HuH-7.5 (cell line): Measurements from ENCODE around the gene NMRK2.
"Not testable (repeated sequence)": the region's sequence is repeated elsewhere in the genome, so short reads cannot be mapped to it uniquely, and the experiment has no call there.

Experiments
- DNase-seq: peaks from one replicate; pipeline ENCODE4 v3.0.0; 2011; ENCODE audit warnings: low spot score

The NMRK2 gene

DNA sequence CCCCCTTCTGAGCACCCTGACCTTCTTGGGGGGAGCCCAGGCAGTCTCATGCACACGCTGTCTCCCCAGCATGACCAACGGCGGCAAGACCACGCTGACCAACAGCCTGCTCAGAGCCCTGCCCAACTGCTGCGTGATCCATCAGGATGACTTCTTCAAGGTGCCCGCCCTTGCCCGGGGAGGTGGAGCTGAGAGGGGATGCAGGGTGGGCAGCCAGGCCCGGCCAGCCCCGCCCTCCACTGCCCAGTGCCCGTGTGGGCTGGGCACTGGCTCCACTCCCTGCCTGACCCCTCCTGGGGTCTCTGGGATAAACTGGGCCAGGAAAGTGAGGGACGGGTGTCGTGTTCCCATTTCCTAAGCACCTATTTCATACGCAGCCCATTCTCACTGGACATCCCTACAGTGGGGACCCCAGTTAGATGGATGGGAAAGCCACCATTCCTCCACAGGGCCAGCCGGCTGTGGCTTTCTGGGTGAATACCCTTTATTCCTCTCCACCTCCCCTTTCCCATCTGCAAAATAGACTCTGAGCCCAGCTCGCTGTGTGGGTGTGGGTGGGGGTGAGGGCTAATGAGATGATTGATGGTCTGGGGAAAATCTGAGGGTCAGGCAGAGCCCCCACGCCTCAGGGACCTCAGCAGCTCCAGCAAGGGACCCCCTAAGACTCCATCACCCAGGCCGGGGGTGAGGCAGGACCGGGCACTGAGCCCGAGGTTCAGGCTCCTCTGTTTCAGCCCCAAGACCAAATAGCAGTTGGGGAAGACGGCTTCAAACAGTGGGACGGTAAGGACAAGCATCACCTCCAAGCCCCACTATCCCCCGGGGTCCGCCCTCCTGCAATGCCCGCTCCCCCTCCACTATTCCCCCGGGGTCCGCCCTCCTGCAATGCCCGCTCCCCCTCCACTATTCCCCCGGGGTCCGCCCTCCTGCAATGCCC, 3.9 kb downstream of the NMRK2 start:
- DNase-seq, result no peak

DNA sequence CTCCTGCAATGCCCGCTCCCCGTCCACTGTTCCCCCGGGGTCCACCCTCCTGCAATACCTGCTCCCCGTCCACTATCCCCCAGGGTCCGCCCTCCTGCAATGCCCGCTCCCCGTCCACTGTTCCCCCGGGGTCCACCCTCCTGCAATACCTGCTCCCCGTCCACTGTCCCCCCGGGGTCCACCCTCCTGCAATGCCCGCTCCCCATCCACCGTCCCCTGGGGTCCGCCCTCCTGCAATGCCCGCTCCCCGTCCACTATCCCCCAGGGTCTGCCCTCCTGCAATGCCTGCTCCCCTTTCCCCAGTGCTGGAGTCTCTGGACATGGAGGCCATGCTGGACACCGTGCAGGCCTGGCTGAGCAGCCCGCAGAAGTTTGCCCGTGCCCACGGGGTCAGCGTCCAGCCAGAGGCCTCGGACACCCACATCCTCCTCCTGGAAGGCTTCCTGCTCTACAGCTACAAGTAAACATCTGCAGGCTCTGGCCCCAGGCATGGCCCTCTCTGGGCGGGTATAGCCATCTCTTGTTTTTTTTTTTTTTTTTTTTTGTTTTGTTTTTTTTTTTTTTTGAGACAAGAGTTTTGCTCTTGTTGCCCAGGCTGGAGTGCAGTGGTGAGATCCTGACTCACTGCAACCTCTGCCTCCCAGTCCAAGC, 5.6 kb downstream of the NMRK2 start:
- DNase-seq, result not testable (repeated sequence)

DNA sequence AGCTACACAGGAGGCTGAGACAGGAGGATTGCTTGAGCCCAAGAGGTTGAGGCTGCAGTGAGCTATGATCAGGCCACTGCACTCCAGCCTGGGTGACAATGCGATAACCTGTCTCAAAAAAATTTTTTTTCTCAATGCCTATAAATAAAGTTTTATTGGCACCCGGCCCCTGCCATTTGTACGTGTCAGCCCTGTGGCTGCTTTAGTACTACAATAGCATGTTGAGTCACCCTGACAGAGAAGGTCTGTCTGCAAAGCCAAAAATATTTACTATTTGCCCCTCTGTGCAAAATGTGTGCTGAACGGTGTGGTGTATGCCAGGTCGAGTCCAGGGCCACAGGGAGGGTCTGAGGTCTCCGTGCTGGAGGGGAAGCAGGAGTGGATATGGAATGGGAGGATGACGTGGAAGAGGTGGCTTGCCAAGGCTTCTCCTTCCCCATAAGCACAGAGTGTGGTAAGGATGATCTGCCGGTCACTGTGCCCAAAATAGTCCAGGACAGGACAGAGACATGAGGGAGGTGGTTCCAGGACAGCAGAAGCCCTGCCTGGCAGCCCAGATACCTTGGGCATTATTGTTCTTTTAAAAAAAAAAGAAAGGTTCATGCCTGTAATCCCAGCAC, 10.0 kb downstream of the NMRK2 start:
- no peak for DNase-seq

DNA sequence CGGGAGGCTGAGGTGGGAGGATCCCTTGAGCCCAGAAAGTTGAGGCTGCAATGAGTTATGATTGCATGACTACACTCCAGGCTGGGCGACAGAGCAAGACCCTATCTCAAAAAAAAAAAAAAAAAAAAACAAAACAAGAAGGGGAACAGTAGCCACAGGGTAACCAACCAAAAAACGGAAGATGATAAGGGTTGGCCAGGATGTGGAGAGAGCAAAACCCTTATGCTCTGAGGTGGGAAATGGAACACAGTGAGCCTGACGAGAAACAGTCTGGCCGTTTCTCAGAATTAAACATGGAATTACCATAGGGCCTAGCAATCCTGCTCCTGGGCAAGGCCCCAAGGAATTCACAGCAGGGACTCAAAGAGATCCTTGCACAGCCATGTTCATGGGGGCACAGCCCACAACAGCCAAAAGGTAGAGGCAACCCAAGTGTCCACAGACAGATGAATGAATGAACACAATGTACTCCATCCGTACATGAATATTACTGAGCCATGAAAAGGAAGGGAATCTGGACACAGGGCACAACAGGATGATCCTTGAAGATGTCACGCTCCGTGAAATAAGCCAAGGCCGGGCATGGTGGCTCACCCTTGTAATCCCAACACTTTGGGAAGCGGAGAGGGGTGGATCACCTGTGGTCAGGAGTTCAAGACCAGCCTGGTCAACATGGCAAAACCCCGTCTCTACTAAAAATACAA, 11.3 kb downstream of the NMRK2 start:
- DNase-seq, result no peak

DNA sequence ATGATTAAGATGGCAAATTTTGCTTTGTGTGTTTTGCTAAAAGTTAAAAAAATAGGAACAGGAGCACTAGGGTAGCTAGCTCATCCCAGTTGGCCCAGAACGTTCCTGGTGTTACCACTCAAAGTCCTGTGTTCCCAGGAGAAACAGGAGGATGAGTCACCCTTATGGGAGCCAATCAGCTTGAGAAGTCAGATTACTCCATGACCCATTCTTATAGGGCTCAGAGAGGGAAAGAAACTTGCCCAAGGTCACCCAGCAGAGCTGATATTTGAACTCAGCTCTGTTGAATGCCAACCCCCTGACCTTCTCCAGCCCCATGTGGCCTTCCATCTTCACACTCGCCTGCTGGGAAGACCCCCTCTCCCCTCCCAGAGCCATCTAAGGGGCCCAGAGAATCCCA, 13.0 kb downstream of the NMRK2 start:
- no peak for DNase-seq

DNA sequence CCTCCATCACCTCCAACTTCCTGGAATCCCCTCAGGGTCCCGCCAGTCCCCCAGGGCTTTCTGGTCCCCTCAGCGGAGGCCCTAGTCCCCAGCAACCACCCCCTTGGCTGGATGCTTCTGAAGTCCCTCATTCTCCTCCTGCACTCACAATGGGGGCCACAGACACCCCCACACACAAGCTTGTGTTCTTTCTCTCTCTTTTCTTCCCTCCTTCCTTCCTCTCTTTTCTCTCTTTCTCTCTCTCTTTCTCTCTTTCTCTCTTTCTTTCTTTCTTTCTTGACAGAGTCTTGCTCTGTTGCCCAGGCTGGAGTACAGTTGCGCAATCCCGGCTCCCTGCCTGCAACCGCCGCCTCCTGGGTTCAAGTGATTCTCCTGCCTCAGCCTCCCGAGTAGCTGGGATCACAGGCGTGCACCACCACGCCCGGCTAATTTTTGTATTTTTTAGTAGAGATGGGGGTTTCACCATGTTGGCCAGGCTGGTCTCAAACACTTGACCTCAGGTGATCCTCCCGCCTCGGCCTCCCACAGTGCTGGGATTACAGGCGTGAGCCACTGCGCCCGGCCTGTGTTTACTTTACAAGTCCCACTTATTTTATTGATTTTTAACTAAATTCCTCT, 14.6 kb downstream of the NMRK2 start:
- not testable (repeated sequence) for DNase-seq

DNA sequence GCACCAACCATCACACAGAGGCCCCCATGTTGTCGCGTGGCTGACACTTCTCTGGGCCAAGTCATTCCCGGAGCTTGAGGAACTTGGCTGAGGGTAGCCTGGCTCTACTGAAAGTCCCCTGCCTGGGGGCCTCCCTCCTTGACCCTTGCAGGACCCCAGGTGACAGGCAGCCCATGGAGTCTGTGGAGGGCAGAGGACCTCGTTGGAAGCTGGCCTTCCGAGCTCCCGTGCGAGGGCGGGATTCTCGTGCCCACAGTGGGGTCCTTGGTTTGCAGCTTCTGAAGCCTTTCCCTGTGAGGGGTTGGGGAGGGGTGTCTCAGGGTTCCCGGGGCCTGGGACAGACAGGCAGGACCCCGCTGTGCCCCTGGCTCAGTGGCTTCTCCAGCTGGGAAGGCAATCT, 16.4 kb downstream of the NMRK2 start:
- no peak for DNase-seq

DNA sequence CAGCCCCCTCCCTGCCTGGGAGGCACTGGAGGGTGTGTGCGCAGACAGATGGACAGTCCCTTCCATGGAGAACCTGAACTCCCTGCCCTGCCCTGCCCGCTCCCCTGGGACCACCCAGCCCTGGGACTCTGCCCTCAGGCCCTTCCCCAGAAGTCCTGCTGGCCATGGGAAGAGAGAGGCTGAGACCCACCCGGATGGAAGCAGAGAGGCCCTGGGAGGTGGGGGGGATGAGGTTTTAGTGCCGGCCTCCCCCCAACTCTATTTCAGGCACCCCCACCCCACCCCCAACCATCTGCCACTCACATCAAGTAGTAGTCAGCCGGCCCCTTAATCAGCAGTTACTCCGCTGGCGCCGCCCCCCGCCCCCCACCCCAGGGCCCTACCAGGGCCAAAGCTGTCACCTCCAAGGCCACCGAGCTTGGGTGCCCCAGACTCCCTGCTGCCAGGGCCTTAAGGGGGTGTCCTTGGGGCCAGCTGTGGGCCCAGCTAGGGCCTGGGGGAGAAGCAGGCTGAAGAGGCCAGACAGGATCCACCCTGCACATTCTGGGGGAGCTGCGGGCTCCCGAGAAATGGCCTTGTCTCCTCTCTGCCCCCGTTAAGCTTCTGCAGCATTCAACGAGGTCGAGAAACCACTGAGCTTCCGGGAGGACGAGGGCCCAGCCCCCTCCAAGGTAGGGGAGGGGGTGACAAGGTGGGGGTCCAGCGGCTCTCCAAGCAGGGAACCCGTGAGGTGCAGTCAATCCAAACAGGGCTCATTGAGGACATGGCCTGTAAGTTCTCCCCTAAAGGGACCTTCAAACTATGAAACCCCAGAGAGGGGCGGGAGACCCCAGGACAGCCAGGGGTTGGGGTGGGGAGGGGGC, 17.4 kb downstream of the NMRK2 start:
- DNase-seq, result no peak

DNA sequence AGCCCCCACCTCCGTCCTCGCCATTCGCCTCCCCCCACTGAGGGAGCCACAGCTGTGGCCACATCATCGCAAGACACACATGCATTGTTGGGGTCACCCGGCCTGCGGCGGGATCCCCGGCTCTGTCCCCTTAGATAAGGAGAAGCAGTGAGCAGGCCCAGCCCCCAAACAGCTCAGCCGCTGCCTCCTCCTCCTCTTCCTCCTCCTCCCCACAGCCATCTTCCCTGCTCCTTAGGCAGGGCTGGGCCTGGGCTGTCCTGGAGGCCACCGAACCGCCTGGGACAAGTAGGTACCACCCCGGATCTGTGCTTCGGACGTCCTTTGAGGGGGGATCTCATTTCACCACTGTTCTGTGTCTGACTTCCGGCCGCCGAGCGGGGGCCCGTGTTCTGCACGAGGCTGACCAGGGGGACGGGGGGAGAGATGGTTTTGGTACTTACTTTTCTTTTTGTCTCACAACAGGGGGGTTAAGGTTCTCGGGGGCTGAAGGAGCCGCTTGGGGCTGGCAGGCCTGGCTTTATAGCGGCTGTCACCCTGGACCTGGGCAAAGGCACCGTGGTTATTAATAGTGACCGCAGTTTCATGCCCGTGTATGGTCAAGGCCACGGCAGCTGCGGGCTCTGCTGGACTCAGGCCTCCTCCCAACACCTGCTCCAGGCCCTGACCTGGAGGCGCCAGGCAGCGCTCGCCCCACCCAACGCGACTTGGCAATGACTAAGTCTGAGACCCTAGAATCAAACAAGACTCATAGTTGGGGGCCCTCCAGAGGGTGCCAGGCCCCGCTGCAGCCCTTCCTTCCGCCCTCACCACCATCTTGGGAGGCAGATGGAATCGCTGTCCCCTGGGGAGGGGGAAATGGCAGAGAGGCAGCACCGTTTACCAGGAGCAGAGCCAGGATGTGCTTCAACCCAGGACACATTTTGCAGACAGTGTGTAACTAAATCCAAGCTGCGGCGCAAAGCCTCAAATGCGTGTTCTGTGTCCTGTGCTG, 18.3 kb downstream of the NMRK2 start:
- DNase-seq, result no peak

DNA sequence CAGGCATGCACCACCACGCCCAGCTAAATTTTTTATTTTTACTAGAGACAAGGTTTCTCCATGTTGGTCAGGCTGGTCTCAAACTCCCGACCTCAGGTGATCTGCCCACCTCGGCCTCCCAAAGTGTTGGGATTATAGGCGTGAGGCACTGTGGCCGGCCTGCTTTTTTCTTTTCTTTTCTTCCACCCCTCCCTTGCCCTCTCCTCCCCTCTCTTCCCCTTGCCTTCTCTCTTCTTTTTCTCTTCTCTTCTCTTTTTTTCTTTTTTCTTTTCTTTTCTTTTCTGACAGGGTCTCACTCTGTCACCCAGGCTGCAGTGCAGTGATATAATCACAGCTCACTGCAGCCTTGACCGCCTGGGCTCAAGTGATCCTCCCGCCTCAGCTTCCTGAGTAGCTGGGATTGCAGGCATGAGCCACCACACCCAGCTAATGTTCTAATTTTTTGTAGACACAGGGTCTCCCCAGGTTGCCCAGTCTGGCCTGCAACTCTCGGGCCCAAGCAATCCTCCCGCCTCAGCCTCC, 19.9 kb downstream of the NMRK2 start:
- DNase-seq, result not testable (repeated sequence)

DNA sequence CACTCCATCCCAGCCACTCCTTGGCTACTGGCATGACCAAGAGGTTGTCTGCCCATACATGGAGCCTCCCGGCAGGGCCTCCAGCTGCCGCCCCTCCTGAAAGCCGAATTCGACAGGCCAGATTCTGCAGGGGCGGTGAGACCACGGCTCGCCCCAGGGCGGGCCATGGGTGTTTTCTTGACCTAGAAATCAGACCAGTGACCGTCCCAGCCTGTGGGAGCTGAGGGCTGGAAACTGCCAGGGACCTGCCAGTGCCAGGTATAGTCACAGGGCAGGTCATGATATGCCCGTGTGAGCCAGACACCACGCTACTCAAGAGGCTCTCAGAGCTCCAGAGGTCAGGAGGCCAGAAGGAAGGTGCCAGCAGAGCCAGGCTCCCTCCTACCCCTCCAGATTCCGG, 21.2 kb downstream of the NMRK2 start:
- no peak for DNase-seq

DNA sequence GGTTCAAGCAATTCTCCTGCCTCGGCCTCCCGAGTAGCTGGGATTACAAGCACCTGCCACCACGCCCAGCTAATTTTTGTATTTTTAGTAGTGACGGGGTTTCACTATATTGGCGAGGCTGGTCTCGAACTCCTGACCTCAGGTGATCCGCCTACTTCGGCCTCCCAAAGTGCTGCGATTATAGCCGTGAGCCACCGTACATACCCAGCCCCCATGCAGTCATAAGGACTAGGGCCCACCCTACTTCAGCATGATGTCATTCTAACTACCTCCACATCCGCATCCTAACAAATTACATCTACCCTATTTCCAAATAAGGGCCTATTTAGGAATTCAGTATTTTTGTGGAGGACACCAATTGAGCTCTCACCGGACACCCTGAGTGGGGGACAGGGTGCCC, 22.4 kb downstream of the NMRK2 start:
- not testable (repeated sequence) for DNase-seq

DNA sequence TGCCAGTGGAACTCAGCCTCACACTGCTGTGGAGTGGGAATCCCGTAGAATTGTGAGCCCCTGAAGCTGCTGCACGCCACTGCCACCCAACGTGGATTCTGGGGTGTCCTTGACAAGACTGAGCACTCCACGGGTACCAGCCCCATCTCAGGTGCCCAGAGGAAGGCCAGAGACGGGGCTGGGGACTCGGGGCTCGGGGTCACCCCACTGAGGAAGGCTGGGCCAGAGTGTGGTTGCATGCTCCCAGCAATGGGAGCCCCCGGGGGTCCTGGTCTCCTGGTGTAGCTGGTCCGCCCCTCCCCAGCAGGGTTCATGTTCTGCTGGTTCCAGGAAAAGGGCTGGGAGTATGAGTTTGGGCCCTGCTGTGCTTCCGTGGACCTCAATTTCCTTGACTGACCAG, 22.8 kb downstream of the NMRK2 start:
- DNase-seq, result no peak

DNA sequence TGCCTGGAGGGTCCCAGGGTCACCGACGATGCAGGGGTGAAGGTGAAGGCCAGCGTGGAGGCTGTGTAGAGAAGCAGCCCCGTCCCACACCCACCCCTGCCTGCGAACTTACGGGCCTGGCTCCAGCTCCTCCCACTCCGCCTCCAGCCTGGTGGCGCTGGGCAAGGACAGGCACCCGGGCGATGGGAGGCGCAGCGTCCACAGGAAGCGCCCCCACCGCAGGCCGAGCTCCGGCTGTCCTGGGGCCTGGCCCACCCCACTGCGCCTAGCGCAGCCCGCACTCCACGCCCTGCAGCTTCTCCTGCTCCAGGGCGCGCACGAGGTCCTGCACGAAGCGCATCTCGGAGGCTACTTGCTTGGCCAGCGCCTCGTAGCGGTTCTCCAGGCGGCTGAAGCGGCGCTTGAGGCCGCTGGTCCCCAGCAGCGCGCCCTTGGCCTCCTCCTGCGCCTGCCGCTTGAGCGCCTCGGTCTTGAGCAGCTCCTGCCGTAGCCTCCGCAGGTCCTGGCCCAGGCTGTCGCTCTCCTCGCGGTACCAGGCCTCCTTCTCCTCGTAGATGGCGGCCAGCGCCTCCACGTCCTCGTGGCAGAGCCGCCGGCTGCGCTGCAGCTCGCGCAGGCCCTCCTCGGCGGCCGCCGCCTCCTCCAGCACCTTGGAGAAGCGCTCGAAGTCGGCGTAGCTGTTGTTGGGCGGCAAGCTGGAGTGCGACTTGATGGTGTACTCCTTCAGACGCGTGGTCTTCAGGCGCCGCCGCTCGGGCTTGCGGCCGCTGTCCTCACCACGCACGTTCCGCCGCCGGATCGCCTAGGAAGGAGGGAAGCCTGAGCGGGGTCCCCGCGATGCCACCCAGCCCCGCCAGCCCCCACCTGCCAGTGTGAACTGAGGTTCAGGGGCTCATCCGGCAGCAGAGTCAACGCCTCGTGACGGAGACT, 26.2 kb downstream of the NMRK2 start:
- no peak for DNase-seq

DNA sequence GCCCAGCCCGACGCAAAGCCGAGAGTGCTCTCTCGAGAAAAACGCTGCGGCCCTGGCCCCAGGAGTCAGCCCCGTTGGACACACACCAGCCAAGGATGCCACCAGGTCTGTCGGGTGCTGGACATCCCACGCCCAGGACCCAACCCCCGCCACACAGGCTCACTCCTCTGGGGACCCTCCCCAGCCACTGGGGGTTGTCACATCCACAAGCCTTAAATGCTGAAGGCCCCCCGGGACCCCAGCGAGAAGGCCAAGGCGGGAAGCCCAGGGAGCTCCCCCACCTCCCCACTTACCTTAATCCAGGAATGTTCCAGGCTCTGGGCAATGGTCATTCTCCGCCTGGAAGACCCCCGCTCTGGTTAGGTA, 26.9 kb downstream of the NMRK2 start:
- no peak for DNase-seq

DNA sequence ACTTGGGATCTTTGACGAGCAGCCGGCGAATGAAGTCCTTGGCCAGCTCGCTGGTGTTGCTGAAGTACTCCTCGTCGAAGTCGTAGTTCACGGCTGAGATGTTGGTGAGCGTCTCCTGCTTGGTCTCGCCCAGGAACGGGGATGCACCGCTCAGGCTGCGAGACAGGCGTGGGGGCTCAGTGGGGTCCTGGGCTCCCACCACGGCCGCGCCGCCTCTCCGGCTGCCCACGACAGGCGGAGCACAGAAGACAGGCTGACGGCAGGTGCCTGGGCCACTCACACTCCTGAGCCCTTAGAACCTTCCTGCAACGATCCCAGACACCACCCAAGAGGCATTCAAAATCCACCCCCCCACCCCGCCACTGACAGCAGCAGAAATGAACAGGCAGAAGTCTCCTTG, 28.1 kb downstream of the NMRK2 start:
- no peak for DNase-seq

DNA sequence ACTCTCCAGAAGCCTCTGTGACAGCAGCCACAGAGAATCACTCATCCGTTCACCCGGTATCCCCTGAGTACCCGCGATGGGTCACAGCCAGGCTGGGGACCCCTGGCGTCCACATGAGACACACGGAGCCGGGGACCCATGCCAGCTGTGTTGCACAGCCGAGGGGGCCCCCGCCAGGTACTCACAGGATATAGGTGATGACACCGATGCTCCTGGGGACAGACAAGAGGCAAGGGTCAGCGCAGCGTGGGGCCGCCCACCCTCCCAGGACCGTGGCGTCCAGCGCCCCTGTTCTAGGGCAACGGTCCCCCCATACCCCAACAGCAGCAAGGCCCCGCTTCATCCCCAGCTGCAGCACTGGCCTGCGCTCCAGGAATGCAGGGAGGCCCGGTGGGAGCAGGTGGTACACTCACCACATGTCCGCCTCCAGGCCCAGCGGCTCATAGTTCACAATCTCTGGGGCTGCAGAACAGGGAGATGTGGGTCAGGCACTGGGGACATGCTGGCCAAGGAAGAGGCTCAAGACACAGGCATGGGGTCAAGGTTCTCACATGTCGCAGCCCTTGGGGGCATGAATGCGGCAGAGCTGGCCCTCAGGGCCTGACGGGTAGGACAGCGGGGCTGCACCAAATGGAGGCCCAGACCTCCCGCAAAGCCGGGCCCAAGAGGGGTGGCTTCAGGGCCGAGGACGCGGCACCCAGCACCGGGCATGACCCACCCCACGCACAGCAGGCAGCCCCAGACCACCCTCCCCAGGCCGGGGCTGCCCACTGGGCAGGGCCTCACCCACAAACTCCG, 30.8 kb downstream of the NMRK2 start:
- DNase-seq, result no peak
